Fibroblast of lung (primary cell): ENCODE results near the gene PUS1.

Experiments
- CTCF ChIP-seq, 2 donors: IDR thresholded peaks in 1 of 2; conservative IDR thresholded peaks in 1 of 2; 1 replicate in 1 of 2; 2 replicates in 1 of 2; pipeline ENCODE4 v1.5.1; 2011 to 2012; ENCODE audit warnings: low read length in 2 of 2, control low read depth in 1 of 2, inconsistent platforms in 1 of 2, low read depth in 1 of 2, mild to moderate bottlenecking in 1 of 2
- EZH2 ChIP-seq: IDR thresholded peaks from 2 replicates; pipeline ENCODE4 v1.5.1; 2012; ENCODE audit warnings: low read length, control low read depth, mild to moderate bottlenecking; ENCODE audit errors: missing control alignments

GRCh38 chr12:131933387-131933786, 4.3 kb downstream of the PUS1 start:
- no peak for TF ChIP-seq CTCF (conservative IDR thresholded peaks at IDR 0.05 in 1 of 2, IDR thresholded peaks at IDR 0.05 in 1 of 2; ENCODE audit: low read depth in 1 of 2, low read length in 2 of 2)
- no peak for TF ChIP-seq EZH2
